Measurements from ENCODE around the gene C19orf18. TPM values are rescaled to one million over a fixed set of nuclear protein-coding genes. Genes with fewer than 3 reads are reported as not detected.

The C19orf18 gene
- polyA plus RNA-seq, 1 donor from 2014 or later: not detected

DNA sequence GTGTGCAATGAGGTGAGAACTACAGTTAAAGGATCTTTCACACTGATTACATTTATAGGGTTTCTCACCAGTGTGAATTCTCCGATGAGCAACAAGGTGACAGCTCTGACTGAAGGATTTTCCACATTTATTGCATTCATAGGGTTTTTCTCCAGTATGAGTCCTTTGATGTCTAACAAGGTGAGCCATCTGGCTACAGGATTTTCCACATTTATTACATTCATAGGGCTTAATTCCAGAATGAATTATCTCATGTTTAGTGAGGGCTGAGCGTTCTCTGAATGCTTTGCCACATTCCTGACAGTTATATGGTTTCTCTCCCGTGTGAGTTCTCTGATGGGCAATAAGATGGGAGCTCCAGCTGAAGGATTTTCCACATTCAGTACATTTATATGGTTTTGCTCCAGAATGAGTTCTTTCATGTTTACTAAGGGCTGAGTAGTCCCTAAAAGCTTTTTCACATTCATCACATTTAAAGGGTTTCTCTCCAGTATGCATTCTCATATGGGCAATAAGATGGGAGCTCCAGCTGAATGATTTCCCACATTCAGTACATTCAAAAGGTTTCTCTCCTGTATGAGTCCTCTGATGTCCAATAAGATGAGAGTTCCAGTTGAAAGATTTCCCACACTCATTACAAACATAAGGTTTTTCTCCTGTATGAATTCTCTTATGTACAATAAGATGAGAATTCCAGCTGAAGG lies 4.4 kb upstream of the C19orf18 start:
- H4K20me1 ChIP-seq (ENCODE audit: insufficient read depth): no peaks in the 10 kb centered on the region
- no peaks in the 10 kb centered on the region for H3K27me3 ChIP-seq (ENCODE audit: insufficient read depth, low read depth, low read length)
- no peak overlapping the region for H2AFZ ChIP-seq (ENCODE audit: low read depth, low read length)
- H3K9me2 ChIP-seq (ENCODE audit: insufficient read depth, low read length): no peaks in the 10 kb centered on the region
- H3K27ac ChIP-seq (ENCODE audit: low read length): no peak overlapping the region
- no peaks in the 10 kb centered on the region for H3F3A ChIP-seq (ENCODE audit: insufficient read depth, low read length, poor library complexity, severe bottlenecking)
- H3K36me3 ChIP-seq (ENCODE audit: insufficient read depth, low read length): peaks cover 95% of the 10 kb centered on the region
- TF ChIP-seq POLR2AphosphoS5 (IDR thresholded peaks at IDR 0.05) (no peak), EP300 (conservative IDR thresholded peaks at IDR 0.05; ENCODE audit: poor library complexity, severe bottlenecking) (no peak), EZH2 (IDR thresholded peaks at IDR 0.05; ENCODE audit: borderline replicate concordance, insufficient read depth, low read length, poor library complexity, severe bottlenecking) (no peak), RAD21 (conservative IDR thresholded peaks at IDR 0.05) (no peak), TAF1 (IDR thresholded peaks at IDR 0.05; ENCODE audit: low read depth) (no peak), SMC3 (conservative IDR thresholded peaks at IDR 0.05; ENCODE audit: poor library complexity) (no peak), CTCF (IDR thresholded peaks at IDR 0.05; ENCODE audit: poor library complexity, severe bottlenecking) (no peak), MXI1 (conservative IDR thresholded peaks at IDR 0.05; ENCODE audit: poor library complexity, severe bottlenecking) (no peak)
- TF ChIP-seq, protein P1, sequence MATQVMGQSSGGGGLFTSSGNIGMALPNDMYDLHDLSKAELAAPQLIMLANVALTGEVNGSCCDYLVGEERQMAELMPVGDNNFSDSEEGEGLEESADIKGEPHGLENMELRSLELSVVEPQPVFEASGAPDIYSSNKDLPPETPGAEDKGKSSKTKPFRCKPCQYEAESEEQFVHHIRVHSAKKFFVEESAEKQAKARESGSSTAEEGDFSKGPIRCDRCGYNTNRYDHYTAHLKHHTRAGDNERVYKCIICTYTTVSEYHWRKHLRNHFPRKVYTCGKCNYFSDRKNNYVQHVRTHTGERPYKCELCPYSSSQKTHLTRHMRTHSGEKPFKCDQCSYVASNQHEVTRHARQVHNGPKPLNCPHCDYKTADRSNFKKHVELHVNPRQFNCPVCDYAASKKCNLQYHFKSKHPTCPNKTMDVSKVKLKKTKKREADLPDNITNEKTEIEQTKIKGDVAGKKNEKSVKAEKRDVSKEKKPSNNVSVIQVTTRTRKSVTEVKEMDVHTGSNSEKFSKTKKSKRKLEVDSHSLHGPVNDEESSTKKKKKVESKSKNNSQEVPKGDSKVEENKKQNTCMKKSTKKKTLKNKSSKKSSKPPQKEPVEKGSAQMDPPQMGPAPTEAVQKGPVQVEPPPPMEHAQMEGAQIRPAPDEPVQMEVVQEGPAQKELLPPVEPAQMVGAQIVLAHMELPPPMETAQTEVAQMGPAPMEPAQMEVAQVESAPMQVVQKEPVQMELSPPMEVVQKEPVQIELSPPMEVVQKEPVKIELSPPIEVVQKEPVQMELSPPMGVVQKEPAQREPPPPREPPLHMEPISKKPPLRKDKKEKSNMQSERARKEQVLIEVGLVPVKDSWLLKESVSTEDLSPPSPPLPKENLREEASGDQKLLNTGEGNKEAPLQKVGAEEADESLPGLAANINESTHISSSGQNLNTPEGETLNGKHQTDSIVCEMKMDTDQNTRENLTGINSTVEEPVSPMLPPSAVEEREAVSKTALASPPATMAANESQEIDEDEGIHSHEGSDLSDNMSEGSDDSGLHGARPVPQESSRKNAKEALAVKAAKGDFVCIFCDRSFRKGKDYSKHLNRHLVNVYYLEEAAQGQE (IDR thresholded peaks at IDR 0.05; ENCODE audit: borderline replicate concordance): no peak
- peaks cover 3% of the 10 kb centered on the region for H3K79me2 ChIP-seq (replicated peaks; ENCODE audit: insufficient read depth, low read length)
- H3K4me2 ChIP-seq (ENCODE audit: low read length): no peak overlapping the region
- peaks cover 90% of the 10 kb centered on the region for H3K9me3 ChIP-seq (ENCODE audit: low read length)
- H3K9ac ChIP-seq (ENCODE audit: low read length): no peak overlapping the region
- H3K4me3 ChIP-seq (ENCODE audit: low read length): no peak overlapping the region

- TF ChIP-seq TAF1 (IDR thresholded peaks at IDR 0.05; ENCODE audit: low read depth): no peak
- no peak for TF ChIP-seq RAD21 (conservative IDR thresholded peaks at IDR 0.05)
- no peak for TF ChIP-seq EZH2 (IDR thresholded peaks at IDR 0.05; ENCODE audit: borderline replicate concordance, insufficient read depth, low read length, poor library complexity, severe bottlenecking)
- TF ChIP-seq, protein P1 (IDR thresholded peaks at IDR 0.05; ENCODE audit: borderline replicate concordance): no peak
- TF ChIP-seq SMC3 (conservative IDR thresholded peaks at IDR 0.05; ENCODE audit: poor library complexity): no peak
- TF ChIP-seq MXI1 (conservative IDR thresholded peaks at IDR 0.05; ENCODE audit: poor library complexity, severe bottlenecking): no peak
- no peak for TF ChIP-seq CTCF (IDR thresholded peaks at IDR 0.05; ENCODE audit: poor library complexity, severe bottlenecking)
- no peak for TF ChIP-seq EP300 (conservative IDR thresholded peaks at IDR 0.05; ENCODE audit: poor library complexity, severe bottlenecking)
- TF ChIP-seq POLR2AphosphoS5 (IDR thresholded peaks at IDR 0.05): no peak
- H4K20me1 ChIP-seq (ENCODE audit: insufficient read depth): no peaks in the 10 kb centered on the region
- H3K27ac ChIP-seq (ENCODE audit: low read length): no peak overlapping the region
- no peak overlapping the region for H3K4me2 ChIP-seq (ENCODE audit: low read length)
- no peak overlapping the region for H2AFZ ChIP-seq (ENCODE audit: low read depth, low read length)
- H3K9me3 ChIP-seq (ENCODE audit: low read length): peaks cover 16% of the 10 kb centered on the region
- H3K79me2 ChIP-seq (replicated peaks; ENCODE audit: insufficient read depth, low read length): no peaks in the 10 kb centered on the region
- no peak overlapping the region for H3K9ac ChIP-seq (ENCODE audit: low read length)
- no peaks in the 10 kb centered on the region for H3K27me3 ChIP-seq (ENCODE audit: insufficient read depth, low read depth, low read length)
- H3K36me3 ChIP-seq (ENCODE audit: insufficient read depth, low read length): no peaks in the 10 kb centered on the region
- no peaks in the 10 kb centered on the region for H3K9me2 ChIP-seq (ENCODE audit: insufficient read depth, low read length)
- no peaks in the 10 kb centered on the region for H3F3A ChIP-seq (ENCODE audit: insufficient read depth, low read length, poor library complexity, severe bottlenecking)
- no peak overlapping the region for H3K4me3 ChIP-seq (ENCODE audit: low read length)
Observed at GRCh38 chr19:57964761-57965160, 9.6 kb downstream of the C19orf18 start.

Data from neural cell (in vitro differentiated cells).